IMR-90 (cell line): ENCODE measurements around the gene SLC1A1. TPM values are rescaled to one million over a fixed set of nuclear protein-coding genes. Genes with fewer than 3 reads are reported as not detected.

Source experiments
- ATAC-seq: fragments of 200-7000 bp; cut with Tn5 transposase; 2 replicates; pipeline ENCODE4 v1.9.1; 2020; ENCODE audit warnings: low read depth, mild to moderate bottlenecking, moderate library complexity
- BruUV-seq: library from RNA; stranded (reverse); fragments of 400-500 nt; replicated peaks from 2 replicates; lab custom pipeline; 2021; lab: Mats Ljungman, UMichigan
- CTCF ChIA-PET: fragments of 300-600 bp; formaldehyde crosslinking; extraction: SDS; loops from one replicate; lab custom pipeline; 2021; ENCODE audit warnings: antibody characterized with exemption; lab: Yijun Ruan, JAX
- POLR2A ChIA-PET: fragments of 300-600 bp; sonication (Branson Sonifier 250); formaldehyde crosslinking; loops from one replicate; lab custom pipeline; 2022; ENCODE audit warnings: antibody characterized with exemption; ENCODE audit not compliant: unreplicated experiment; lab: Charles Lee
- DNase-seq: peaks from one replicate; pipeline ENCODE4 v3.0.0; 2013
- H2AFZ ChIP-seq: replicated peaks from 2 replicates; pipeline ENCODE3; 2013; ENCODE audit warnings: low read length, mild to moderate bottlenecking; ENCODE audit not compliant: poor library complexity
- H2AK5ac ChIP-seq: 2 replicates; pipeline ENCODE4 v1.6.1; 2013; ENCODE audit warnings: low read depth, low read length, inconsistent platforms
- H2AK9ac ChIP-seq: replicated peaks from 2 replicates; pipeline ENCODE3; 2013; ENCODE audit warnings: mild to moderate bottlenecking, low read depth, low read length, moderate library complexity; ENCODE audit not compliant: poor library complexity
- H2BK120ac ChIP-seq: 2 replicates; pipeline ENCODE4 v1.6.1; 2013; ENCODE audit warnings: low read depth, low read length, inconsistent platforms
- H2BK15ac ChIP-seq: 3 replicates; pipeline ENCODE4 v1.6.1; 2013; ENCODE audit warnings: low read depth, low read length, inconsistent platforms
- H2BK20ac ChIP-seq: 2 replicates; pipeline ENCODE4 v1.6.1; 2013; ENCODE audit warnings: low read depth, mild to moderate bottlenecking, inconsistent platforms, low read length, moderate library complexity
- H2BK5ac ChIP-seq: 2 replicates; pipeline ENCODE4 v1.6.1; 2013; ENCODE audit warnings: mild to moderate bottlenecking, low read depth, low read length, inconsistent platforms; ENCODE audit not compliant: poor library complexity, severe bottlenecking
- H3K14ac ChIP-seq: replicated peaks from 2 replicates; pipeline ENCODE4 v1.6.1; 2013; ENCODE audit warnings: low read depth, low read length, inconsistent platforms
- H3K18ac ChIP-seq: 2 replicates; pipeline ENCODE4 v1.6.1; 2013; ENCODE audit warnings: low read depth, low read length, control low read depth
- H3K23ac ChIP-seq: 2 replicates; pipeline ENCODE4 v1.6.1; 2013; ENCODE audit warnings: low read depth, low read length, inconsistent platforms
- H3K27ac ChIP-seq: 2 replicates; pipeline ENCODE4 v1.5.1; 2013; ENCODE audit warnings: mild to moderate bottlenecking, control low read depth, low read length; ENCODE audit not compliant: insufficient read depth
- H3K27me3 ChIP-seq: 2 replicates; pipeline ENCODE4 v1.6.1; 2013; ENCODE audit warnings: low read length; ENCODE audit not compliant: control insufficient read depth, insufficient read depth
- H3K36me3 ChIP-seq: 2 replicates; pipeline ENCODE4 v1.6.1; 2013; ENCODE audit warnings: low read length, mixed read lengths; ENCODE audit not compliant: control insufficient read depth, insufficient read depth
- H3K4ac ChIP-seq: 2 replicates; pipeline ENCODE4 v1.6.1; 2013; ENCODE audit warnings: low read depth, low read length, inconsistent platforms
- H3K4me1 ChIP-seq: 2 replicates; pipeline ENCODE4 v1.6.1; 2013; ENCODE audit warnings: low read length, mixed read lengths; ENCODE audit not compliant: control insufficient read depth, insufficient read depth
- H3K4me2 ChIP-seq: 2 replicates; pipeline ENCODE4 v1.6.1; 2013; ENCODE audit warnings: low read depth, mild to moderate bottlenecking, control low read depth, low read length, moderate library complexity
- H3K4me3 ChIP-seq: 2 replicates; pipeline ENCODE4 v1.5.1; 2013; ENCODE audit warnings: low read depth, mild to moderate bottlenecking, control low read depth, low read length, moderate library complexity; ENCODE audit not compliant: insufficient read depth
- H3K56ac ChIP-seq: 2 replicates; pipeline ENCODE4 v1.6.1; 2013; ENCODE audit warnings: low read length, inconsistent platforms; ENCODE audit not compliant: insufficient read depth; ENCODE audit errors: extremely low read depth
- H3K79me1 ChIP-seq, 2 experiments: 2 replicates each; pipeline ENCODE4 v1.6.1; 2013; ENCODE audit warnings: low read length in 2 of 2, inconsistent platforms in 1 of 2, low read depth in 1 of 2
- H3K9ac ChIP-seq: 2 replicates; pipeline ENCODE4 v1.6.1; 2013; ENCODE audit warnings: low read depth, low read length, control low read depth
- H3K9me1 ChIP-seq: 2 replicates; pipeline ENCODE4 v1.6.1; 2013; ENCODE audit warnings: low read length, inconsistent platforms; ENCODE audit not compliant: insufficient read depth
- H3K9me3 ChIP-seq: 2 replicates; pipeline ENCODE4 v1.6.1; 2013; ENCODE audit warnings: low read length; ENCODE audit not compliant: control insufficient read depth, insufficient read depth
- H4K20me1 ChIP-seq: 2 replicates; pipeline ENCODE4 v1.6.1; 2013; ENCODE audit warnings: low read length, inconsistent platforms; ENCODE audit not compliant: insufficient read depth
- H4K5ac ChIP-seq: 2 replicates; pipeline ENCODE4 v1.6.1; 2013; ENCODE audit warnings: mild to moderate bottlenecking, low read depth, low read length, control low read depth
- H4K8ac ChIP-seq, 2 experiments: 2 replicates each; pipeline ENCODE4 v1.6.1; 2013; ENCODE audit warnings: low read depth in 2 of 2, low read length in 2 of 2, control low read depth in 1 of 2, inconsistent platforms in 1 of 2
- H4K91ac ChIP-seq: 2 replicates; pipeline ENCODE4 v1.6.1; 2013; ENCODE audit warnings: low read depth, low read length, inconsistent platforms; ENCODE audit not compliant: insufficient read depth
- BHLHE40 ChIP-seq: fragments of 150-350 bp; IDR thresholded peaks from 2 replicates; pipeline ENCODE4 v1.6.1; 2016; ENCODE audit warnings: mild to moderate bottlenecking, low read depth, low read length
- CEBPB ChIP-seq: IDR thresholded peaks from 2 replicates; pipeline ENCODE4 v1.6.1; 2012; ENCODE audit warnings: low read depth, low read length, improper control_type of control experiment
- CHD1 ChIP-seq: IDR thresholded peaks from 2 replicates; pipeline ENCODE4 v1.6.1; 2012; ENCODE audit warnings: low read depth, low read length, improper control_type of control experiment
- FOS ChIP-seq: fragments of 150-350 bp; IDR thresholded peaks from 2 replicates; pipeline ENCODE4 v1.6.1; 2016; ENCODE audit warnings: low read depth, low read length
- MAFK ChIP-seq: IDR thresholded peaks from 2 replicates; pipeline ENCODE4 v1.6.1; 2012; ENCODE audit warnings: low read depth, low read length, improper control_type of control experiment
- MAZ ChIP-seq: IDR thresholded peaks from 2 replicates; pipeline ENCODE4 v1.6.1; 2012; ENCODE audit warnings: low read depth, mild to moderate bottlenecking, low read length, improper control_type of control experiment, moderate library complexity, borderline replicate concordance
- MXI1 ChIP-seq: IDR thresholded peaks from 2 replicates; pipeline ENCODE4 v1.6.1; 2012; ENCODE audit warnings: low read depth, mild to moderate bottlenecking, low read length, moderate library complexity, borderline replicate concordance
- NFE2L2 ChIP-seq: fragments of 150-350 bp; IDR thresholded peaks from 2 replicates; pipeline ENCODE4 v1.6.1; 2016; ENCODE audit warnings: low read depth, mild to moderate bottlenecking, low read length
- POLR2A ChIP-seq: IDR thresholded peaks from 2 replicates; pipeline ENCODE4 v1.6.1; 2012; ENCODE audit warnings: mild to moderate bottlenecking, low read depth, low read length
- RAD21 ChIP-seq: IDR thresholded peaks from 2 replicates; pipeline ENCODE4 v1.6.1; 2012; ENCODE audit warnings: low read length, improper control_type of control experiment
- RCOR1 ChIP-seq: IDR thresholded peaks from 2 replicates; pipeline ENCODE4 v1.6.1; 2012; ENCODE audit warnings: mild to moderate bottlenecking, low read length, improper control_type of control experiment; ENCODE audit not compliant: insufficient replicate concordance
- RFX5 ChIP-seq: IDR thresholded peaks from 2 replicates; pipeline ENCODE4 v1.8.0; 2012; ENCODE audit warnings: low read depth, mild to moderate bottlenecking, low read length, moderate library complexity
- SMC3 ChIP-seq: fragments of 150-350 bp; IDR thresholded peaks from 2 replicates; pipeline ENCODE4 v1.6.1; 2016; ENCODE audit warnings: low read depth, mild to moderate bottlenecking, antibody characterized with exemption, low read length, moderate library complexity
- WGBS, 2 experiments: methylation state at CpG; one replicate each; pipeline versions ENCODE4 v1.1.5 to v1.1.7; 2013; ENCODE audit warnings: missing lambda C conversion rate in 2 of 2; ENCODE audit not compliant: insufficient read length in 1 of 2; ENCODE audit errors: extremely low coverage in 2 of 2; 5-methylcytosine and 5-hydroxymethylcytosine counted together
- dilution Hi-C: fragments of 300-500 bp; cut with HindIII; formaldehyde crosslinking; loops from one replicate; pipeline ENCODE4 v1.14.3; 2018; ENCODE audit warnings: low sequenced_read_pairs; ENCODE audit not compliant: unreplicated experiment
- in situ Hi-C: fragments of 300-500 bp; cut with MboI; formaldehyde crosslinking; loops from 3 replicates; pipeline ENCODE4 v1.14.3; 2019; ENCODE audit warnings: low sequenced_read_pairs, inconsistent platforms, mixed read lengths
- intact Hi-C: fragments of 100-400 bp; cut with micrococcal nuclease; formaldehyde crosslinking; loops from 2 replicates; pipeline ENCODE4 v1.10.0; 2022
- polyA plus RNA-seq, 3 experiments: library from polyadenylated mRNA; depleted of rRNA; stranded (reverse); fragments of >200 nt; gene quantifications; 2 replicates each; pipeline ENCODE4 v1.2.3, GENCODE V29; 2012; ENCODE audit warnings: low replicate concordance in 1 of 3
- total RNA-seq: library from RNA; depleted of rRNA; stranded (reverse); fragments of >200 nt; gene quantifications from 2 replicates; pipeline ENCODE4 v1.2.3, GENCODE V29; 2012
- TF ChIP-seq, protein P1 (sequence below): fragments of 150-350 bp; IDR thresholded peaks from 2 replicates; pipeline ENCODE4 v1.6.1; 2017; ENCODE audit warnings: mild to moderate bottlenecking, antibody characterized with exemption, low read length, low read depth

SLC1A1 gene
- total and polyA plus RNA-seq, 2 of the 4 experiments (the other 2 are of a cell fraction), result 2.2 to 4.1 TPM

DNA sequence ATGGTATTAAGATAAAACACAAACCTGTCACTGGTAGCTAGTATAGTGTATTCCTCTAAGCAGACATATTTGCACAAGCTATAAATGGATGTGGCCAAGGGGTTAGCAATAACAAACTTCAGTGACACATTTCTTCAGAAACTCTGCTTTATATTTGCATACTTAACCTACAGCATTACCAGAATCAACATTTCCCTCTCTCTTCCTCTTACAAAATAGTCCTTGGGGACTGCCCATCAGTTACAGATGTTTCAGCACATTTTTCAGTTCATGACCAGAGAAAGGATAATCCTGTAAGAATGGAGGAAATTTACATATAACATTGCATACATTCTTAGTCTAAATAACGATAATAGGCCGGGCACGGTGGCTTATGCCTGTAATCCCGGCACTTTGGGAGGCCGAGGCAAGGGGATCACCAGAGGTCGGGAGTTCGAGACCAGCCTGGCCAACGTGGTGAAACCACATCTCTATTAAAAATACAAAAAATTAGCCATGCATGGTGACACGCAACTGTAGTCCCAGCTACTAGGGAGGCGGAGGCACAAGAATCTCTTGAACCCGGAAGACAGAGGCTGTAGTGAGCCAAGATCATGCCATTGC, 25.3 kb upstream of the SLC1A1 start:
- Histone ChIP-seq H3K4me1 (no peaks in the 10 kb centered on the region), H3K18ac (no peak overlapping the region), H3K23ac (no peak overlapping the region), H2BK120ac (no peak overlapping the region), H4K91ac (no peak overlapping the region), H3K9me1 (no peaks in the 10 kb centered on the region), H3K4me3 (no peak overlapping the region), H3K4ac (no peak overlapping the region), H3K79me1 (no peaks in the 10 kb centered on the region), H4K5ac (no peak overlapping the region), H2AK5ac (no peak overlapping the region), H3K27ac (no peak overlapping the region), H2AFZ (no peak overlapping the region), H4K8ac (no peak overlapping the region), H3K4me2 (no peak overlapping the region), H3K9ac (no peak overlapping the region), H2BK15ac (no peak overlapping the region), H4K20me1 (no peaks in the 10 kb centered on the region), H3K27me3 (peaks cover 2% of the 10 kb centered on the region; the same call in 1 of the 2 replicates), H3K56ac (no peak overlapping the region), H2BK20ac (no peak overlapping the region), H3K9me3 (no peaks in the 10 kb centered on the region), H2BK5ac (no peak overlapping the region), H3K36me3 (no peaks in the 10 kb centered on the region), H2AK9ac (no peak overlapping the region), H3K14ac (no peak overlapping the region)
- dilution Hi-C loops, result no loop called here
- POLR2A ChIA-PET, result no interaction called here
- TF ChIP-seq, protein P1, sequence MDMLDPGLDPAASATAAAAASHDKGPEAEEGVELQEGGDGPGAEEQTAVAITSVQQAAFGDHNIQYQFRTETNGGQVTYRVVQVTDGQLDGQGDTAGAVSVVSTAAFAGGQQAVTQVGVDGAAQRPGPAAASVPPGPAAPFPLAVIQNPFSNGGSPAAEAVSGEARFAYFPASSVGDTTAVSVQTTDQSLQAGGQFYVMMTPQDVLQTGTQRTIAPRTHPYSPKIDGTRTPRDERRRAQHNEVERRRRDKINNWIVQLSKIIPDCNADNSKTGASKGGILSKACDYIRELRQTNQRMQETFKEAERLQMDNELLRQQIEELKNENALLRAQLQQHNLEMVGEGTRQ, result no peak
- TF ChIP-seq BHLHE40, result no peak
- no peak for TF ChIP-seq NFE2L2
- no peak for TF ChIP-seq CHD1
- TF ChIP-seq RFX5, result no peak
- TF ChIP-seq MXI1, result no peak
- no peak for TF ChIP-seq RAD21
- TF ChIP-seq MAFK, result no peak
- no peak for TF ChIP-seq POLR2A
- no peak for TF ChIP-seq FOS
- TF ChIP-seq CEBPB, result no peak
- no peak for TF ChIP-seq RCOR1
- no peak for TF ChIP-seq MAZ
- TF ChIP-seq SMC3, result no peak
- intact Hi-C loops, result no loop called here
- ATAC-seq (no peak), DNase-seq (no peak)
- in situ Hi-C loops, result loop anchor here (10.0 kb wide), 1 partner anchor 60 kb away; no protein-coding TSS in a partner anchor
- CTCF ChIA-PET, result no interaction called here
- 85% methylated on average over 6 of the region's 11 CpGs; no CpG with 5 or more reads in 1 of the 2 experiments for WGBS, 2 experiments
- BruUV-seq, result no TSS peak
